ENCODE data around the gene FAM131B. TPM values are rescaled to one million over a fixed set of nuclear protein-coding genes. Genes with fewer than 3 reads are reported as not detected.
A peak's percentile ranks its signal among the peaks of the same experiment; 100 is the strongest.

Gene FAM131B
- total and polyA plus RNA-seq, 12 donors, result 0.10 to 1.7 (median 0.36) TPM

DNA sequence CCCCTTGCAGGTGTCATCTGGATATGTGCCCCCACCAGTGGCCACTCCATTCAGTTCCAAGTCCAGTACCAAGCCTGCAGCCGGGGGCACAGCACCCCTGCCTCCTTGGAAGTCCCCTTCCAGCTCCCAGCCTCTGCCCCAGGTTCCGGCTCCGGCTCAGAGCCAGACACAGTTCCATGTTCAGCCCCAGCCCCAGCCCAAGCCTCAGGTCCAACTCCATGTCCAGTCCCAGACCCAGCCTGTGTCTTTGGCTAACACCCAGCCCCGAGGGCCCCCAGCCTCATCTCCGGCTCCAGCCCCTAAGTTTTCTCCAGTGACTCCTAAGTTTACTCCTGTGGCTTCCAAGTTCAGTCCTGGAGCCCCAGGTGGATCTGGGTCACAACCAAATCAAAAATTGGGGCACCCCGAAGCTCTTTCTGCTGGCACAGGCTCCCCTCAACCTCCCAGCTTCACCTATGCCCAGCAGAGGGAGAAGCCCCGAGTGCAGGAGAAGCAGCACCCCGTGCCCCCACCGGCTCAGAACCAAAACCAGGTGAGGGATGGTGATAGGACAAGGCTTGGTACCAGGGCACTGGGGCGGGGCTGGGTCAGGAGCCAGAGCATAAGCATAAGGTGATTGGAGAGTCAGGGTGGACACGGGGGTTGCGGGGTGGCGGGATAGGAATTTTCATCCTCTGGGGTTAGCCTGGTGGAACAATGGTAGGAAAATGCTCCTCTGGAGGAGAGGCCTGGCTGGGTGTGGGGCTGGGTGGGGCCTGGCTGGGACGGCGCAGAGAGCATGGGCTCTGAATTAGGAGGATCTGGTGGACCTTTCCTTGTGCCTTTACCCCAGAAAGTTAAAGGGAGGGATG is 20.5 kb upstream of the FAM131B start:
- Histone ChIP-seq H3K36me3 (replicated peaks in 1 of 2) (peaks cover 0 to 14% of the 10 kb centered on the region in 2 donors), H3K4me3 (peak overlapping the region in 1 of 4 donors; percentile 99), H3K4me1 (replicated peaks in 1 of 2) (peaks cover 7 to 55% of the 10 kb centered on the region in 2 donors), H3K27me3 (no peaks in the 10 kb centered on the region), H3K27ac (peak overlapping the region in 2 of 5 donors; percentile 93 to 99), H3K9me3 (replicated peaks in 1 of 3) (no peaks in the 10 kb centered on the region)
- 86 to 92% (median 91%) methylated on average over 14 to 15 of the region's 15 CpGs for WGBS, 4 donors
- TF ChIP-seq, protein P1, sequence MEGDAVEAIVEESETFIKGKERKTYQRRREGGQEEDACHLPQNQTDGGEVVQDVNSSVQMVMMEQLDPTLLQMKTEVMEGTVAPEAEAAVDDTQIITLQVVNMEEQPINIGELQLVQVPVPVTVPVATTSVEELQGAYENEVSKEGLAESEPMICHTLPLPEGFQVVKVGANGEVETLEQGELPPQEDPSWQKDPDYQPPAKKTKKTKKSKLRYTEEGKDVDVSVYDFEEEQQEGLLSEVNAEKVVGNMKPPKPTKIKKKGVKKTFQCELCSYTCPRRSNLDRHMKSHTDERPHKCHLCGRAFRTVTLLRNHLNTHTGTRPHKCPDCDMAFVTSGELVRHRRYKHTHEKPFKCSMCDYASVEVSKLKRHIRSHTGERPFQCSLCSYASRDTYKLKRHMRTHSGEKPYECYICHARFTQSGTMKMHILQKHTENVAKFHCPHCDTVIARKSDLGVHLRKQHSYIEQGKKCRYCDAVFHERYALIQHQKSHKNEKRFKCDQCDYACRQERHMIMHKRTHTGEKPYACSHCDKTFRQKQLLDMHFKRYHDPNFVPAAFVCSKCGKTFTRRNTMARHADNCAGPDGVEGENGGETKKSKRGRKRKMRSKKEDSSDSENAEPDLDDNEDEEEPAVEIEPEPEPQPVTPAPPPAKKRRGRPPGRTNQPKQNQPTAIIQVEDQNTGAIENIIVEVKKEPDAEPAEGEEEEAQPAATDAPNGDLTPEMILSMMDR (IDR thresholded peaks at IDR 0.05), result no peak
- TF ChIP-seq POLR2A (IDR thresholded peaks at IDR 0.05), result no peak
- intact Hi-C loops (cut with DNase I), result loop anchor here in 1 of 2 donors (5.0 kb wide), 1 partner anchor 34 kb away; no protein-coding TSS in a partner anchor
- DNase-seq, result no peak

DNA sequence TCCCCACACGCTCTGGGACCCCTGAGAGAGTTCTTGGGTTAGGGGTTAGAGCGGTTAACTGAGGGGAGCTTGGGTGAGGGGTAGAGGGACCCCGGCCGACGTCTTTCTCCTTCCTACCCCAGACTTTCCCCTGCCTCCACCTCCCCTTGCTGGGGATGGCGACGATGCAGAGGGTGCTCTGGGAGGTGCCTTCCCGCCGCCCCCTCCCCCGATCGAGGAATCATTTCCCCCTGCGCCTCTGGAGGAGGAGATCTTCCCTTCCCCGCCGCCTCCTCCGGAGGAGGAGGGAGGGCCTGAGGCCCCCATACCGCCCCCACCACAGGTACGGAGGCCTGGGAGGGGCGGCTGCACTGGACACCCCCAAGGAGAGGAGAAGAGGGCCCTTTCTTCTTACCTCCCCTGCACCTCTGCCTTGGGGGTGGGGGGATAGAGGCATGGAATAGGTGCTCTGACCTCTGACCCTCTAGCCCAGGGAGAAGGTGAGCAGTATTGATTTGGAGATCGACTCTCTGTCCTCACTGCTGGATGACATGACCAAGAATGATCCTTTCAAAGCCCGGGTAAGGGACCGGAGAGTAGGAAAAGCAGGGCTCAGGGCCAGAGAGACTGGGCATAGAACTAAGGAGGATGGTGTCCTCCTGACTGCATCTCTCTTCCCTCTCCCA is 19.7 kb upstream of the FAM131B start:
- Histone ChIP-seq H3K27ac (peak overlapping the region in 4 of 5 donors; percentile 88 to 99 (median 90)), H3K36me3 (replicated peaks in 1 of 2) (peaks cover 0 to 7% of the 10 kb centered on the region in 2 donors), H3K4me1 (replicated peaks in 1 of 2) (peaks cover 7 to 55% of the 10 kb centered on the region in 2 donors), H3K9me3 (replicated peaks in 1 of 3) (no peaks in the 10 kb centered on the region), H3K4me3 (peak overlapping the region; percentile 48 to 99 (median 96)), H3K27me3 (no peaks in the 10 kb centered on the region)
- intact Hi-C loops (cut with DNase I), result loop anchor here in 1 of 2 donors (5.0 kb wide), 1 partner anchor 35 kb away; no protein-coding TSS in a partner anchor
- TF ChIP-seq, protein P1 (IDR thresholded peaks at IDR 0.05), result no peak
- TF ChIP-seq POLR2A (IDR thresholded peaks at IDR 0.05), result no peak
- no peak for DNase-seq
- WGBS, 4 donors, result 40 to 50% (median 46%) methylated on average over 13 to 21 of the region's 21 CpGs

DNA sequence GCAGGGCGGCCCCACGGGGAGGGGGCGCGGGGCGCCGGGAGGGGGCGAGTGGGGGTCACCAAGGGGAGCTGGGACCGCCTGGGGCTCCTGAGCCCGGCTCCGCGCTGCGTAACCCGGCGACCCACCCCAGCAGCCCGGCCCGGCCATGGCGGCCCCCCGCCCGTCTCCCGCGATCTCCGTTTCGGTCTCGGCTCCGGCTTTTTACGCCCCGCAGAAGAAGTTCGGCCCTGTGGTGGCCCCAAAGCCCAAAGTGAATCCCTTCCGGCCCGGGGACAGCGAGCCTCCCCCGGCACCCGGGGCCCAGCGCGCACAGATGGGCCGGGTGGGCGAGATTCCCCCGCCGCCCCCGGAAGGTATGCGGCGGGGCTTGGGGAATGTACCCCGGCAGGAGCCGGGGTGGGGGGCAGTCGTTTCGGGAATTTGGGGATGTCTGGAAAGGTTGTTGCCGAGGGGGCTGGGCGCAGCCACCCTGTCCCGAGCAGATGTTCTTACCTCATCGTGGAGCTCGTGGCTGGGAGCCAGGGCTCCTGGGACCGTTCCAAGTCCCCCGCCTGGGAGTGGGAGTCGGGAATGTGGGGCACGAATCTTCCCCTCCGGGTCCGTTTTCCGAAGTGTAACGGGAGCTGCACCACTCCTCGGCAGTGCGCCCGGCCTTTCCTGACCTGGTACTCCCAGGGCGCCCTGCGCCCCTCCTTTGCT is 19.1 kb upstream of the FAM131B start:
- Histone ChIP-seq H3K27ac (peak overlapping the region; percentile 64 to 99 (median 88)), H3K4me1 (replicated peaks in 1 of 2) (peaks cover 7 to 51% of the 10 kb centered on the region in 2 donors), H3K27me3 (no peaks in the 10 kb centered on the region), H3K9me3 (replicated peaks in 1 of 3) (no peaks in the 10 kb centered on the region), H3K4me3 (peak overlapping the region; percentile 48 to 99 (median 96)), H3K36me3 (replicated peaks in 1 of 2) (peaks cover 0 to 4% of the 10 kb centered on the region in 2 donors)
- intact Hi-C loops (cut with DNase I), result loop anchor here in 1 of 2 donors (5.0 kb wide), 1 partner anchor 36 kb away; no protein-coding TSS in a partner anchor
- no peak for TF ChIP-seq POLR2A (IDR thresholded peaks at IDR 0.05)
- TF ChIP-seq, protein P1 (IDR thresholded peaks at IDR 0.05), result no peak
- WGBS, 4 donors, result 0 to 2% (median 0%) methylated on average over 2 to 63 of the region's 64 CpGs
- peak; percentile 61 to 89 (median 77) for DNase-seq

All from adrenal gland (tissue), 12 donors.